T follicular helper cell (primary cell): ENCODE measurements around the gene PDE11A.

Experiments
- DNase-seq: peaks from one replicate; pipeline ENCODE4 v3.0.0-alpha.2; 2020; ENCODE audit warnings: low read depth

The PDE11A gene

GRCh38 chr2:177923323-177923722 lies 149.3 kb downstream of the PDE11A start:
- no peak for DNase-seq

- no peak for DNase-seq
Measured at GRCh38 chr2:177921726-177922125, 150.9 kb downstream of the PDE11A start.

GRCh38 chr2:177917169-177917568 lies 155.4 kb downstream of the PDE11A start:
- no peak for DNase-seq

- DNase-seq, result no peak
Measured at GRCh38 chr2:177916342-177916741, 156.2 kb downstream of the PDE11A start.

GRCh38 chr2:177914247-177914646 lies 158.3 kb downstream of the PDE11A start:
- no peak for DNase-seq

GRCh38 chr2:177909962-177910361 lies 162.6 kb downstream of the PDE11A start:
- DNase-seq, result no peak

- no peak for DNase-seq
Measured at GRCh38 chr2:177908824-177909223, 163.8 kb downstream of the PDE11A start.

GRCh38 chr2:177908182-177908581 lies 164.4 kb downstream of the PDE11A start:
- DNase-seq, result no peak

GRCh38 chr2:177906041-177906718 lies 166.4 kb downstream of the PDE11A start:
- peak; percentile 31 for DNase-seq

- DNase-seq, result no peak
Measured at GRCh38 chr2:177905640-177906039, 166.9 kb downstream of the PDE11A start.

- no peak for DNase-seq
Measured at GRCh38 chr2:177902395-177903163, 170.0 kb downstream of the PDE11A start.

- no peak for DNase-seq
Measured at GRCh38 chr2:177900082-177900481, 172.5 kb downstream of the PDE11A start.

GRCh38 chr2:177897278-177897677 lies 175.3 kb downstream of the PDE11A start:
- DNase-seq, result no peak

- DNase-seq, result no peak
Measured at GRCh38 chr2:177896587-177896986, 176.0 kb downstream of the PDE11A start.

GRCh38 chr2:177894546-177894945 lies 178.0 kb downstream of the PDE11A start:
- DNase-seq, result no peak

GRCh38 chr2:177893880-177894279 lies 178.7 kb downstream of the PDE11A start:
- no peak for DNase-seq

- DNase-seq, result no peak
Measured at GRCh38 chr2:177891533-177891932, 181.0 kb downstream of the PDE11A start.

GRCh38 chr2:177889818-177890460 lies 182.6 kb downstream of the PDE11A start:
- DNase-seq, result no peak

GRCh38 chr2:177888581-177888980 lies 184.0 kb downstream of the PDE11A start:
- DNase-seq, result no peak

GRCh38 chr2:177887722-177888121 lies 184.9 kb downstream of the PDE11A start:
- no peak for DNase-seq

- no peak for DNase-seq
Measured at GRCh38 chr2:177886824-177887223, 185.8 kb downstream of the PDE11A start.

GRCh38 chr2:177885828-177886466 lies 186.6 kb downstream of the PDE11A start:
- DNase-seq, result no peak

- no peak for DNase-seq
Measured at GRCh38 chr2:177883177-177883576, 189.4 kb downstream of the PDE11A start.
